Liver (tissue), 9 donors: Measurements from ENCODE around the gene ZNF785. TPM values are rescaled to one million over a fixed set of nuclear protein-coding genes. Genes with fewer than 3 reads are reported as not detected.

Source experiments
- DNase-seq: peaks from one replicate; pipeline ENCODE4 v3.0.0-alpha.2; 2017; ENCODE audit warnings: low spot score
- H3K27ac ChIP-seq, 2 donors: one replicate each; pipeline ENCODE4 v1.7.0; 2013; ENCODE audit warnings: inconsistent platforms in 2 of 2, low read length in 2 of 2, control low read depth in 1 of 2, low read depth in 1 of 2, mild to moderate bottlenecking in 1 of 2
- H3K27me3 ChIP-seq, 4 donors: one replicate each; pipeline versions ENCODE4 v1.6.1 to v1.7.0; 2013; ENCODE audit warnings: low read length in 3 of 4, inconsistent platforms in 1 of 4, mild to moderate bottlenecking in 1 of 4, moderate library complexity in 1 of 4; ENCODE audit not compliant: control insufficient read depth in 4 of 4, insufficient read depth in 4 of 4
- H3K36me3 ChIP-seq, 4 donors: one replicate each; pipeline versions ENCODE4 v1.6.1 to v1.7.0; 2013; ENCODE audit warnings: low read length in 3 of 4, mild to moderate bottlenecking in 3 of 4, low read depth in 1 of 4, moderate library complexity in 1 of 4; ENCODE audit not compliant: control insufficient read depth in 4 of 4, insufficient read depth in 3 of 4
- H3K4me1 ChIP-seq, 4 donors: one replicate each; pipeline versions ENCODE4 v1.6.1 to v1.7.0; 2013; ENCODE audit warnings: low read length in 3 of 4, mild to moderate bottlenecking in 3 of 4, moderate library complexity in 1 of 4; ENCODE audit not compliant: control insufficient read depth in 4 of 4, insufficient read depth in 4 of 4
- H3K4me3 ChIP-seq, 3 donors: one replicate each; pipeline versions ENCODE4 v1.6.1 to v1.7.0; 2013; ENCODE audit warnings: low read length in 3 of 3, control low read depth in 1 of 3, low read depth in 1 of 3, mild to moderate bottlenecking in 1 of 3
- H3K9ac ChIP-seq, 2 donors: one replicate each; pipeline ENCODE4 v1.7.0; 2013; ENCODE audit warnings: low read length in 2 of 2, mild to moderate bottlenecking in 2 of 2, moderate library complexity in 2 of 2, control low read depth in 1 of 2, low read depth in 1 of 2
- H3K9me3 ChIP-seq, 4 donors: one replicate each; pipeline versions ENCODE4 v1.6.1 to v1.7.0; 2013; ENCODE audit warnings: low read length in 3 of 4; ENCODE audit not compliant: control insufficient read depth in 4 of 4
- ATF3 ChIP-seq: IDR thresholded peaks from 2 replicates; pipeline ENCODE4 v1.6.1; 2016; ENCODE audit warnings: antibody characterized with exemption
- CTCF ChIP-seq: fragments of 150-350 bp; IDR thresholded peaks from 2 replicates; pipeline ENCODE4 v1.5.1; 2017; ENCODE audit warnings: improper control_type of control experiment, low read depth, low read length; ENCODE audit not compliant: missing input control
- EGR1 ChIP-seq, 2 donors: IDR thresholded peaks; 2 replicates each; pipeline ENCODE4 v1.6.1; 2016 to 2018; ENCODE audit warnings: antibody characterized with exemption in 2 of 2, low read depth in 2 of 2
- FOXA1 ChIP-seq: IDR thresholded peaks from 2 replicates; pipeline ENCODE4 v1.6.1; 2016; ENCODE audit warnings: antibody characterized with exemption
- FOXA2 ChIP-seq: IDR thresholded peaks from 2 replicates; pipeline ENCODE4 v1.6.1; 2016; ENCODE audit warnings: antibody characterized with exemption
- GABPA ChIP-seq, 2 donors: IDR thresholded peaks in 1 of 2; conservative IDR thresholded peaks in 1 of 2; 2 replicates each; pipeline ENCODE4 v1.6.1; 2016; ENCODE audit warnings: antibody characterized with exemption in 2 of 2, mild to moderate bottlenecking in 1 of 2, moderate library complexity in 1 of 2
- HNF4A ChIP-seq, 2 donors: conservative IDR thresholded peaks; 2 replicates each; pipeline ENCODE4 v1.6.1; 2016; ENCODE audit warnings: antibody characterized with exemption in 2 of 2, mild to moderate bottlenecking in 2 of 2
- HNF4G ChIP-seq: IDR thresholded peaks from 2 replicates; pipeline ENCODE4 v1.6.1; 2016; ENCODE audit warnings: antibody characterized with exemption
- JUND ChIP-seq, 2 donors: IDR thresholded peaks; 2 replicates each; pipeline ENCODE4 v1.6.1; 2016; ENCODE audit warnings: antibody characterized with exemption in 2 of 2
- RAD21 ChIP-seq, 2 donors: IDR thresholded peaks; 2 replicates each; pipeline ENCODE4 v1.6.1; 2016; ENCODE audit warnings: antibody characterized with exemption in 2 of 2, mild to moderate bottlenecking in 2 of 2
- RXRA ChIP-seq, 2 donors: IDR thresholded peaks; 2 replicates each; pipeline ENCODE4 v1.6.1; 2017 to 2018; ENCODE audit warnings: antibody characterized with exemption in 2 of 2, mild to moderate bottlenecking in 1 of 2
- SP1 ChIP-seq: IDR thresholded peaks from 2 replicates; pipeline ENCODE4 v1.6.1; 2018; ENCODE audit warnings: antibody characterized with exemption, mild to moderate bottlenecking
- TAF1 ChIP-seq: conservative IDR thresholded peaks from 2 replicates; pipeline ENCODE4 v1.6.1; 2016; ENCODE audit warnings: antibody characterized with exemption, mild to moderate bottlenecking
- YY1 ChIP-seq: IDR thresholded peaks from 2 replicates; pipeline ENCODE4 v1.6.1; 2016; ENCODE audit warnings: antibody characterized with exemption, mild to moderate bottlenecking
- WGBS: extraction: QIAGEN DNeasy Blood & Tissue Kit; methylation state at CpG from one replicate; pipeline ENCODE4 v1.1.7; 2013; 5-methylcytosine and 5-hydroxymethylcytosine counted together
- polyA plus RNA-seq, 2 donors: library from polyadenylated mRNA; stranded (reverse) in 1 of 2; unstranded in 1 of 2; fragments of 200-250 nt in 1 of 2; fragments of >200 nt in 1 of 2; fragmentation: Nextera tagmentation in 1 of 2; extraction: Ambion mirVana in 1 of 2; gene quantifications; one replicate each; pipeline versions ENCODE4 v1.2.1 to v1.2.3, GENCODE V29; 2013 to 2015
- total RNA-seq, 2 donors: library from RNA; depleted of rRNA; stranded (reverse); fragments of >200 nt; gene quantifications; one replicate each; pipeline ENCODE4 v1.2.3, GENCODE V29; 2014
- TF ChIP-seq, protein P1 (sequence below): IDR thresholded peaks from 2 replicates; pipeline ENCODE4 v1.6.1; 2016; ENCODE audit warnings: antibody characterized with exemption, mild to moderate bottlenecking
- TF ChIP-seq, protein P2 (sequence below): IDR thresholded peaks from 2 replicates; pipeline ENCODE4 v1.6.1; 2016; ENCODE audit warnings: antibody characterized with exemption
- TF ChIP-seq, protein P3 (sequence below): IDR thresholded peaks from 2 replicates; pipeline ENCODE4 v1.6.1; 2016; ENCODE audit warnings: antibody characterized with exemption
- donor health status: healthy.
- donor health status: healthy.
- donor health status: healthy.
- donor health status: healthy.
- donor health status: healthy.

The ZNF785 gene
- total and polyA plus RNA-seq, 4 donors = 1.8 to 5.9 (median 3.3) TPM

- Histone ChIP-seq H3K4me3 (peak overlapping the region; percentile 70 to 81 (median 76)), H3K9ac (peak overlapping the region; percentile 77 to 82), H3K4me1 (peaks cover 3 to 20% (median 13%) of the 10 kb centered on the region in 4 donors), H3K27ac (peak overlapping the region; percentile 80 to 96), H3K36me3 (peaks cover 0 to 1% (median 0%) of the 10 kb centered on the region in 4 donors), H3K9me3 (no peaks in the 10 kb centered on the region), H3K27me3 (no peaks in the 10 kb centered on the region)
- 17% methylated on average over 22 of the region's 22 CpGs for WGBS
- TF ChIP-seq EGR1 (IDR thresholded peaks at IDR 0.05; ENCODE audit: low read depth in 2 of 2) (peak; percentile 28 to 47), CTCF (no peak)
- TF ChIP-seq, protein P1, sequence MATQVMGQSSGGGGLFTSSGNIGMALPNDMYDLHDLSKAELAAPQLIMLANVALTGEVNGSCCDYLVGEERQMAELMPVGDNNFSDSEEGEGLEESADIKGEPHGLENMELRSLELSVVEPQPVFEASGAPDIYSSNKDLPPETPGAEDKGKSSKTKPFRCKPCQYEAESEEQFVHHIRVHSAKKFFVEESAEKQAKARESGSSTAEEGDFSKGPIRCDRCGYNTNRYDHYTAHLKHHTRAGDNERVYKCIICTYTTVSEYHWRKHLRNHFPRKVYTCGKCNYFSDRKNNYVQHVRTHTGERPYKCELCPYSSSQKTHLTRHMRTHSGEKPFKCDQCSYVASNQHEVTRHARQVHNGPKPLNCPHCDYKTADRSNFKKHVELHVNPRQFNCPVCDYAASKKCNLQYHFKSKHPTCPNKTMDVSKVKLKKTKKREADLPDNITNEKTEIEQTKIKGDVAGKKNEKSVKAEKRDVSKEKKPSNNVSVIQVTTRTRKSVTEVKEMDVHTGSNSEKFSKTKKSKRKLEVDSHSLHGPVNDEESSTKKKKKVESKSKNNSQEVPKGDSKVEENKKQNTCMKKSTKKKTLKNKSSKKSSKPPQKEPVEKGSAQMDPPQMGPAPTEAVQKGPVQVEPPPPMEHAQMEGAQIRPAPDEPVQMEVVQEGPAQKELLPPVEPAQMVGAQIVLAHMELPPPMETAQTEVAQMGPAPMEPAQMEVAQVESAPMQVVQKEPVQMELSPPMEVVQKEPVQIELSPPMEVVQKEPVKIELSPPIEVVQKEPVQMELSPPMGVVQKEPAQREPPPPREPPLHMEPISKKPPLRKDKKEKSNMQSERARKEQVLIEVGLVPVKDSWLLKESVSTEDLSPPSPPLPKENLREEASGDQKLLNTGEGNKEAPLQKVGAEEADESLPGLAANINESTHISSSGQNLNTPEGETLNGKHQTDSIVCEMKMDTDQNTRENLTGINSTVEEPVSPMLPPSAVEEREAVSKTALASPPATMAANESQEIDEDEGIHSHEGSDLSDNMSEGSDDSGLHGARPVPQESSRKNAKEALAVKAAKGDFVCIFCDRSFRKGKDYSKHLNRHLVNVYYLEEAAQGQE = peak; percentile 79
- peak; percentile 53 for DNase-seq
Measured at GRCh38 chr16:30570636-30571444, 14.7 kb downstream of the ZNF785 start.

- Histone ChIP-seq H3K4me3 (no peak overlapping the region), H3K36me3 (peaks cover 0 to 1% (median 0%) of the 10 kb centered on the region in 4 donors), H3K27ac (peak overlapping the region in 1 of 2 donors; percentile 40), H3K27me3 (no peaks in the 10 kb centered on the region), H3K9ac (no peak overlapping the region), H3K9me3 (no peaks in the 10 kb centered on the region), H3K4me1 (peaks cover 3 to 20% (median 13%) of the 10 kb centered on the region in 4 donors)
- 87% methylated on average over 44 of the region's 44 CpGs for WGBS
- no peak for DNase-seq
- no peak for TF ChIP-seq ATF3
- no peak for TF ChIP-seq GABPA (IDR thresholded peaks at IDR 0.05 in 1 of 2, conservative IDR thresholded peaks at IDR 0.05 in 1 of 2)
- TF ChIP-seq, protein P2, sequence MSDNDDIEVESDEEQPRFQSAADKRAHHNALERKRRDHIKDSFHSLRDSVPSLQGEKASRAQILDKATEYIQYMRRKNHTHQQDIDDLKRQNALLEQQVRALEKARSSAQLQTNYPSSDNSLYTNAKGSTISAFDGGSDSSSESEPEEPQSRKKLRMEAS = no peak
- TF ChIP-seq JUND (IDR thresholded peaks at IDR 0.05) = no peak
- TF ChIP-seq, protein P3, sequence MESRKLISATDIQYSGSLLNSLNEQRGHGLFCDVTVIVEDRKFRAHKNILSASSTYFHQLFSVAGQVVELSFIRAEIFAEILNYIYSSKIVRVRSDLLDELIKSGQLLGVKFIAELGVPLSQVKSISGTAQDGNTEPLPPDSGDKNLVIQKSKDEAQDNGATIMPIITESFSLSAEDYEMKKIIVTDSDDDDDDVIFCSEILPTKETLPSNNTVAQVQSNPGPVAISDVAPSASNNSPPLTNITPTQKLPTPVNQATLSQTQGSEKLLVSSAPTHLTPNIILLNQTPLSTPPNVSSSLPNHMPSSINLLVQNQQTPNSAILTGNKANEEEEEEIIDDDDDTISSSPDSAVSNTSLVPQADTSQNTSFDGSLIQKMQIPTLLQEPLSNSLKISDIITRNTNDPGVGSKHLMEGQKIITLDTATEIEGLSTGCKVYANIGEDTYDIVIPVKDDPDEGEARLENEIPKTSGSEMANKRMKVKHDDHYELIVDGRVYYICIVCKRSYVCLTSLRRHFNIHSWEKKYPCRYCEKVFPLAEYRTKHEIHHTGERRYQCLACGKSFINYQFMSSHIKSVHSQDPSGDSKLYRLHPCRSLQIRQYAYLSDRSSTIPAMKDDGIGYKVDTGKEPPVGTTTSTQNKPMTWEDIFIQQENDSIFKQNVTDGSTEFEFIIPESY = no peak
- TF ChIP-seq SP1 = no peak
- TF ChIP-seq HNF4G = no peak
- TF ChIP-seq YY1 = no peak
- no peak for TF ChIP-seq TAF1
- no peak for TF ChIP-seq CTCF
- TF ChIP-seq EGR1 (IDR thresholded peaks at IDR 0.05; ENCODE audit: low read depth in 2 of 2) = no peak
- no peak for TF ChIP-seq RXRA (IDR thresholded peaks at IDR 0.05)
- no peak for TF ChIP-seq FOXA2
- no peak for TF ChIP-seq RAD21 (IDR thresholded peaks at IDR 0.05)
- TF ChIP-seq HNF4A (conservative IDR thresholded peaks at IDR 0.05) = no peak
- no peak for TF ChIP-seq FOXA1
Measured at GRCh38 chr16:30569746-30570635, 15.5 kb downstream of the ZNF785 start.
